Esophagus muscularis mucosa (tissue), 4 donors: ENCODE data around the gene CNGB1. TPM values are rescaled to one million over a fixed set of nuclear protein-coding genes. Genes with fewer than 3 reads are reported as not detected.

Source experiments
- DNase-seq: peaks from one replicate; pipeline ENCODE4 v3.0.0-alpha.2; 2017; ENCODE audit errors: extremely low spot score
- H3K27ac ChIP-seq, 4 donors: fragments of 200-600 bp; sonication (generic); replicated peaks in 1 of 4; 1 replicate in 3 of 4; 2 replicates in 1 of 4; pipeline ENCODE4 v1.5.1; 2016 to 2019; ENCODE audit warnings: mild to moderate bottlenecking in 1 of 4
- H3K27me3 ChIP-seq, 4 donors: fragments of 200-600 bp; sonication (generic); one replicate each; pipeline versions ENCODE4 v1.5.1 to v1.6.0; 2016 to 2019
- H3K36me3 ChIP-seq, 4 donors: fragments of 200-600 bp; sonication (generic); one replicate each; pipeline ENCODE4 v1.5.1; 2016 to 2019
- H3K4me1 ChIP-seq, 4 donors: fragments of 200-600 bp; sonication (generic); one replicate each; pipeline ENCODE4 v1.5.1; 2016 to 2019
- H3K4me3 ChIP-seq, 4 donors: fragments of 200-600 bp; sonication (generic); 1 replicate in 2 of 4; 2 replicates in 2 of 4; pipeline ENCODE4 v1.5.1; 2016 to 2019; ENCODE audit warnings: mild to moderate bottlenecking in 4 of 4, moderate library complexity in 1 of 4
- H3K9me3 ChIP-seq, 4 donors: fragments of 200-600 bp; sonication (generic); 1 replicate in 3 of 4; 2 replicates in 1 of 4; pipeline ENCODE4 v1.5.1; 2016 to 2019
- CTCF ChIP-seq, 3 experiments: fragments of 200-600 bp in 2 of 3; fragments of 450-650 bp in 1 of 3; sonication (generic) in 2 of 3; IDR thresholded peaks; one replicate each; pipeline ENCODE4 v1.5.1; 2017 to 2019; ENCODE audit warnings: antibody characterized with exemption in 3 of 3, mild to moderate bottlenecking in 2 of 3, moderate library complexity in 1 of 3
- EP300 ChIP-seq: sonication (generic); formaldehyde crosslinking; IDR thresholded peaks from one replicate; pipeline ENCODE4 v1.6.1; 2017; ENCODE audit warnings: antibody characterized with exemption
- POLR2A ChIP-seq: fragments of 450-650 bp; IDR thresholded peaks from one replicate; pipeline ENCODE4 v1.6.1; 2017; ENCODE audit warnings: antibody characterized with exemption, moderate library complexity, mild to moderate bottlenecking, low read depth
- POLR2AphosphoS5 ChIP-seq, 2 donors: sonication (generic); formaldehyde crosslinking; IDR thresholded peaks; one replicate each; pipeline ENCODE4 v1.6.1; 2017; ENCODE audit warnings: antibody characterized with exemption in 2 of 2
- WGBS: methylation state at CpG from one replicate; pipeline ENCODE4 v1.1.5; 2018; 5-methylcytosine and 5-hydroxymethylcytosine counted together
- intact Hi-C: fragments of 100-400 bp; cut with DNase I; formaldehyde crosslinking; loops from one replicate; pipeline ENCODE4 v1.15.1; 2023
- total RNA-seq, 4 donors: library from RNA; depleted of rRNA; stranded (reverse); fragments of >200 nt; gene quantifications; one replicate each; pipeline versions ENCODE4 v1.1.0 to v1.2.1, GENCODE V29; 2016

Gene CNGB1
- total RNA-seq, 4 donors from 2014 or later, result under 0.01 to 0.97 (median 0.31) TPM

- 97% methylated on average over 14 of the region's 14 CpGs for WGBS
- intact Hi-C loops, result no loop called here
- peaks cover 0 to 45% (median 15%) of the 10 kb centered on the region in 4 donors for H3K27me3 ChIP-seq
- no peak overlapping the region for H3K4me3 ChIP-seq
- TF ChIP-seq POLR2A (no peak), POLR2AphosphoS5 (IDR thresholded peaks at IDR 0.05) (no peak), CTCF (IDR thresholded peaks at IDR 0.05) (no peak), EP300 (no peak)
- no peak for DNase-seq
- H3K4me1 ChIP-seq, result peaks cover 7 to 14% (median 10%) of the 10 kb centered on the region in 4 donors
- H3K27ac ChIP-seq, result no peak overlapping the region
- H3K9me3 ChIP-seq, result no peaks in the 10 kb centered on the region
- H3K36me3 ChIP-seq, result no peaks in the 10 kb centered on the region
These were observed 83.2 kb downstream of the CNGB1 start for GRCh38 chr16:57887711-57888110.

- H3K9me3 ChIP-seq, result no peaks in the 10 kb centered on the region
- no peak overlapping the region for H3K4me3 ChIP-seq
- TF ChIP-seq EP300 (no peak), CTCF (IDR thresholded peaks at IDR 0.05) (no peak), POLR2A (no peak), POLR2AphosphoS5 (IDR thresholded peaks at IDR 0.05) (no peak)
- 100% methylated on average over 1 of the region's 1 CpG for WGBS
- H3K27me3 ChIP-seq, result peaks cover 0 to 49% (median 17%) of the 10 kb centered on the region in 4 donors
- intact Hi-C loops, result no loop called here
- H3K36me3 ChIP-seq, result no peaks in the 10 kb centered on the region
- DNase-seq, result no peak
- no peak overlapping the region for H3K27ac ChIP-seq
- H3K4me1 ChIP-seq, result peaks cover 7 to 14% (median 10%) of the 10 kb centered on the region in 4 donors
These were observed 84.5 kb downstream of the CNGB1 start for GRCh38 chr16:57886427-57886826.

- Histone ChIP-seq H3K4me3 (no peak overlapping the region), H3K9me3 (no peaks in the 10 kb centered on the region), H3K27ac (no peak overlapping the region), H3K27me3 (peaks cover 0 to 59% (median 17%) of the 10 kb centered on the region in 4 donors), H3K4me1 (peaks cover 7 to 10% (median 8%) of the 10 kb centered on the region in 4 donors), H3K36me3 (no peaks in the 10 kb centered on the region)
- intact Hi-C loops, result no loop called here
- no peak for DNase-seq
- WGBS, result 72% methylated on average over 4 of the region's 7 CpGs
- TF ChIP-seq POLR2AphosphoS5 (IDR thresholded peaks at IDR 0.05) (no peak), EP300 (no peak), CTCF (IDR thresholded peaks at IDR 0.05) (no peak), POLR2A (no peak)
These were observed 86.2 kb downstream of the CNGB1 start for GRCh38 chr16:57884655-57885133.

DNA sequence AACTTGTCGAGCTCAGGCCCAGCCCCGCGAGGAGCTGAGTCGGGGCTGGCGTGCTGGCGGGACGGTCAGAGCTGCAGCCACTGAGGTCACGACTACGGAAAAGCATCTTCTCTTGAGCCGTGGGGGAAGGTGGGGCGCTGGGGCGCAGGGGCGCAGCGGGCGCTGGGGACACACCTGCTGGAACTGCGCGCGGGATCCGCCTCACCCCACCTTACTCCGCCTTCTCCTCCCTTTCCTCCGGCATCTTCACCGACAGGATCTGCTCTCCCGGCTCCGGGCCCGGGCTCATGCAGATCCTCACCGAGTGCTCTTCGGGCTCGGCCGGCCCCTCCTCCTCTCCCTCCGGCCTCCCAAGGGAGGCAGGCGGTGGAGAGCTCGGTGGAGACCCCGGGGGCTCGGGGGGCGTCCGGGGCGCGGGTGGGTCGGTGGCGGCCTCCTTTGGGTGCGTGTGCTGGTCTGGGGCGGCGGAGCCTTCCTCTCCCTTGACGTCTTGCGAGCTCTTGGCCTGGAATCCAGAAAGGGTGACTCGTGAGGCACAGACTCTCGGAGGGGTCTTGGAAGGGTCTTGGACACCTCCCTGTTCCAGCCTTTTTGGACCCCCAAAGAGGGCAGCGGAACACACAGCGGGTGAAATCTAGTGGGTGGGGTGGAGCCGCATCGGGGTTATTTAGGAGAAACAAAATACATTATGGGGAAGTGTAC, 86.8 kb downstream of the CNGB1 start:
- intact Hi-C loops, result no loop called here
- Histone ChIP-seq H3K4me3 (peak overlapping the region in 1 of 4 donors; percentile 3), H3K4me1 (peaks cover 7 to 10% (median 7%) of the 10 kb centered on the region in 4 donors), H3K9me3 (no peaks in the 10 kb centered on the region), H3K27ac (no peak overlapping the region), H3K27me3 (peaks cover 0 to 59% (median 17%) of the 10 kb centered on the region in 4 donors), H3K36me3 (no peaks in the 10 kb centered on the region)
- DNase-seq, result no peak
- WGBS, result 32% methylated on average over 26 of the region's 51 CpGs
- TF ChIP-seq POLR2A (no peak), POLR2AphosphoS5 (IDR thresholded peaks at IDR 0.05) (no peak)

DNA sequence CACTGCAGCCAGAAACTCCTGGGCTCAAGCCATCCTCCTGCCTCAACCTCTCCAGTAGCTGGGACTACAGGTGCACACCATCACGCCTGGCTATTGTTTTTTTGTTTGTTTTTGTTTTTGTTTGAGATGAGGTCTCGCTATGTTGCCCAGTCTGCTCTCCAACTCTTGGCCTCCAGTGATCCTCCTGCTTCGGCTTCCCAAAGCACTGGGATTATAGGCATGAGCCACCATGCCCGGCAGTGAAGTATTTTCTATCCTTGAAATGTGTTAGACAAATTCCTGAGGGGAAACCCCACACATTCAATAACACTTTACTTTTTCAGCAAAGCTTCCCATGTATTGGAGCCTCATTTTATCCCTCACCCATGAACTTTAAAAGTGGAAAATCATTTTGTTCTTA, 87.4 kb downstream of the CNGB1 start:
- Histone ChIP-seq H3K27me3 (peaks cover 0 to 59% (median 17%) of the 10 kb centered on the region in 4 donors), H3K27ac (no peak overlapping the region), H3K9me3 (no peaks in the 10 kb centered on the region), H3K36me3 (no peaks in the 10 kb centered on the region), H3K4me1 (peaks cover 7 to 10% (median 7%) of the 10 kb centered on the region in 4 donors), H3K4me3 (no peak overlapping the region)
- intact Hi-C loops, result no loop called here
- 71% methylated on average over 4 of the region's 4 CpGs for WGBS
- no peak for DNase-seq
- TF ChIP-seq EP300 (no peak), CTCF (IDR thresholded peaks at IDR 0.05) (no peak), POLR2AphosphoS5 (IDR thresholded peaks at IDR 0.05) (no peak), POLR2A (no peak)
